Measurements from ENCODE around the gene TTC16. TPM values are rescaled to one million over a fixed set of nuclear protein-coding genes. Genes with fewer than 3 reads are reported as not detected.

The TTC16 gene
- total RNA-seq, 4 donors from 2014 or later: 0.16 to 0.21 TPM; not detected in 2

GRCh38 chr9:127772603-127773002, 56.7 kb downstream of the TTC16 start:
- WGBS: 95% methylated on average over 5 of the region's 5 CpGs
- Histone ChIP-seq H3K27ac (no peak overlapping the region), H3K4me3 (no peak overlapping the region), H3K4me1 (peaks cover 35% of the 10 kb centered on the region), H3K36me3 (no peaks in the 10 kb centered on the region), H3K27me3 (no peaks in the 10 kb centered on the region), H3K9me3 (no peaks in the 10 kb centered on the region)
- DNase-seq (ENCODE audit: low spot score in 2 of 2): no peak
- no peak for TF ChIP-seq POLR2A (IDR thresholded peaks at IDR 0.05)
- no peak for TF ChIP-seq EP300 (IDR thresholded peaks at IDR 0.05)
- no peak for TF ChIP-seq CTCF (IDR thresholded peaks at IDR 0.05)
- TF ChIP-seq POLR2AphosphoS5 (IDR thresholded peaks at IDR 0.05): no peak

- WGBS: 94% methylated on average over 3 of the region's 3 CpGs
- no peaks in the 10 kb centered on the region for H3K27me3 ChIP-seq
- no peaks in the 10 kb centered on the region for H3K9me3 ChIP-seq
- no peak overlapping the region for H3K27ac ChIP-seq
- no peaks in the 10 kb centered on the region for H3K36me3 ChIP-seq
- H3K4me1 ChIP-seq: peaks cover 29% of the 10 kb centered on the region
- no peak overlapping the region for H3K4me3 ChIP-seq
- DNase-seq (ENCODE audit: low spot score in 2 of 2): no peak
- TF ChIP-seq POLR2A (IDR thresholded peaks at IDR 0.05) (no peak), CTCF (IDR thresholded peaks at IDR 0.05) (no peak), POLR2AphosphoS5 (IDR thresholded peaks at IDR 0.05) (no peak), EP300 (IDR thresholded peaks at IDR 0.05) (no peak)
Observed at GRCh38 chr9:127773272-127773671, 57.4 kb downstream of the TTC16 start.

GRCh38 chr9:127773981-127774380, 58.1 kb downstream of the TTC16 start:
- 92% methylated on average over 6 of the region's 10 CpGs for WGBS
- no peak for DNase-seq (ENCODE audit: low spot score in 2 of 2)
- Histone ChIP-seq H3K9me3 (no peaks in the 10 kb centered on the region), H3K4me3 (no peak overlapping the region), H3K36me3 (no peaks in the 10 kb centered on the region), H3K27me3 (no peaks in the 10 kb centered on the region), H3K4me1 (peaks cover 29% of the 10 kb centered on the region), H3K27ac (no peak overlapping the region)
- TF ChIP-seq POLR2A (IDR thresholded peaks at IDR 0.05) (no peak), CTCF (IDR thresholded peaks at IDR 0.05) (no peak), EP300 (IDR thresholded peaks at IDR 0.05) (no peak), POLR2AphosphoS5 (IDR thresholded peaks at IDR 0.05) (no peak)

- no peak overlapping the region for H3K27ac ChIP-seq
- H3K9me3 ChIP-seq: no peaks in the 10 kb centered on the region
- WGBS: 69% methylated on average over 10 of the region's 15 CpGs
- H3K4me3 ChIP-seq: peak overlapping the region; percentile 21
- H3K27me3 ChIP-seq: no peaks in the 10 kb centered on the region
- no peak for DNase-seq (ENCODE audit: low spot score in 2 of 2)
- peaks cover 22% of the 10 kb centered on the region for H3K4me1 ChIP-seq
- no peaks in the 10 kb centered on the region for H3K36me3 ChIP-seq
- TF ChIP-seq POLR2AphosphoS5 (IDR thresholded peaks at IDR 0.05) (no peak), CTCF (IDR thresholded peaks at IDR 0.05) (no peak), EP300 (IDR thresholded peaks at IDR 0.05) (no peak), POLR2A (IDR thresholded peaks at IDR 0.05) (no peak)
Observed at GRCh38 chr9:127776195-127776923, 60.5 kb downstream of the TTC16 start.

- no peaks in the 10 kb centered on the region for H3K36me3 ChIP-seq
Observed at GRCh38 chr9:127776924-127777289, 61.0 kb downstream of the TTC16 start.

More at GRCh38 chr9:127776924-127777289, 61.0 kb downstream of the TTC16 start:
- TF ChIP-seq CTCF (IDR thresholded peaks at IDR 0.05): no peak
- TF ChIP-seq POLR2AphosphoS5 (IDR thresholded peaks at IDR 0.05): no peak
- TF ChIP-seq EP300 (IDR thresholded peaks at IDR 0.05): no peak
- TF ChIP-seq POLR2A (IDR thresholded peaks at IDR 0.05): no peak
- Histone ChIP-seq H3K27me3 (no peaks in the 10 kb centered on the region), H3K4me1 (peaks cover 17% of the 10 kb centered on the region), H3K27ac (no peak overlapping the region), H3K9me3 (no peaks in the 10 kb centered on the region), H3K4me3 (peak overlapping the region; percentile 21)
- 69% methylated on average over 2 of the region's 5 CpGs for WGBS
- DNase-seq (ENCODE audit: low spot score in 2 of 2): no peak

Data from suprapubic skin (tissue), 4 donors.